Trophoblast cell (in vitro differentiated cells and primary cell): Measurements from ENCODE around the gene NCS1.

Experiments
- DNase-seq, 2 donors: peaks; one replicate each; pipeline ENCODE4 v3.0.0-alpha.2; 2016
- H2AFZ ChIP-seq: 2 replicates; pipeline ENCODE4 v1.6.1; 2013; ENCODE audit warnings: low read length, moderate library complexity, mild to moderate bottlenecking; ENCODE audit not compliant: insufficient read depth, poor library complexity
- H2AK5ac ChIP-seq: 2 replicates; pipeline ENCODE4 v1.6.1; 2013; ENCODE audit warnings: mild to moderate bottlenecking, low read length
- H2BK120ac ChIP-seq: 2 replicates; pipeline ENCODE4 v1.6.1; 2013; ENCODE audit warnings: low read length, mild to moderate bottlenecking, moderate library complexity; ENCODE audit not compliant: insufficient read depth, poor library complexity
- H2BK12ac ChIP-seq: 2 replicates; pipeline ENCODE4 v1.6.1; 2013; ENCODE audit warnings: mild to moderate bottlenecking, low read length, moderate library complexity
- H2BK5ac ChIP-seq: 2 replicates; pipeline ENCODE4 v1.6.1; 2013; ENCODE audit warnings: low read length, low read depth, moderate library complexity, mild to moderate bottlenecking; ENCODE audit not compliant: poor library complexity
- H3K14ac ChIP-seq: 2 replicates; pipeline ENCODE4 v1.6.1; 2013; ENCODE audit warnings: mild to moderate bottlenecking, low read length
- H3K18ac ChIP-seq: 2 replicates; pipeline ENCODE4 v1.6.1; 2013; ENCODE audit warnings: mild to moderate bottlenecking, low read length
- H3K23ac ChIP-seq: 2 replicates; pipeline ENCODE4 v1.6.1; 2013; ENCODE audit warnings: low read length
- H3K27ac ChIP-seq: 2 replicates; pipeline ENCODE4 v1.5.1; 2013; ENCODE audit warnings: low read depth, mild to moderate bottlenecking, inconsistent platforms, low read length, moderate library complexity
- H3K27me3 ChIP-seq: 2 replicates; pipeline ENCODE4 v1.6.1; 2013; ENCODE audit warnings: inconsistent platforms, mild to moderate bottlenecking, low read length, moderate library complexity; ENCODE audit not compliant: insufficient read depth
- H3K36me3 ChIP-seq, 2 experiments: 1 replicate in 1 of 2; 2 replicates in 1 of 2; pipeline ENCODE4 v1.6.1; 2013; ENCODE audit warnings: low read length in 2 of 2, mild to moderate bottlenecking in 2 of 2, moderate library complexity in 1 of 2; ENCODE audit not compliant: insufficient read depth in 2 of 2, control insufficient read depth in 1 of 2
- H3K4ac ChIP-seq: 2 replicates; pipeline ENCODE4 v1.6.1; 2013; ENCODE audit warnings: low read depth, mild to moderate bottlenecking, low read length, moderate library complexity
- H3K4me1 ChIP-seq, 2 experiments: 1 replicate in 1 of 2; 2 replicates in 1 of 2; pipeline ENCODE4 v1.6.1; 2013; ENCODE audit warnings: low read length in 2 of 2, mild to moderate bottlenecking in 2 of 2, moderate library complexity in 1 of 2; ENCODE audit not compliant: insufficient read depth in 2 of 2, control insufficient read depth in 1 of 2
- H3K4me2 ChIP-seq: 2 replicates; pipeline ENCODE4 v1.6.1; 2013; ENCODE audit warnings: inconsistent platforms, mild to moderate bottlenecking, low read length, moderate library complexity
- H3K4me3 ChIP-seq: 2 replicates; pipeline ENCODE4 v1.5.1; 2013; ENCODE audit warnings: mild to moderate bottlenecking, low read depth, low read length, inconsistent platforms
- H3K79me1 ChIP-seq: one replicate; pipeline ENCODE4 v1.6.1; 2013; ENCODE audit warnings: low read length
- H3K79me2 ChIP-seq: 2 replicates; pipeline ENCODE4 v1.6.1; 2013; ENCODE audit warnings: low read length, mild to moderate bottlenecking; ENCODE audit not compliant: control insufficient read depth, insufficient read depth, poor library complexity
- H3K9ac ChIP-seq: 2 replicates; pipeline ENCODE4 v1.6.1; 2013; ENCODE audit warnings: mild to moderate bottlenecking, low read length
- H3K9me3 ChIP-seq: 2 replicates; pipeline ENCODE4 v1.6.1; 2013; ENCODE audit warnings: low read depth, mild to moderate bottlenecking, control low read depth, inconsistent platforms, low read length; ENCODE audit not compliant: insufficient read depth
- H4K12ac ChIP-seq: 2 replicates; pipeline ENCODE4 v1.6.1; 2013; ENCODE audit warnings: low read depth, mild to moderate bottlenecking, low read length, moderate library complexity
- H4K8ac ChIP-seq: 2 replicates; pipeline ENCODE4 v1.6.1; 2013; ENCODE audit warnings: low read depth, mild to moderate bottlenecking, low read length, moderate library complexity
- H4K91ac ChIP-seq: one replicate; pipeline ENCODE4 v1.6.1; 2013; ENCODE audit warnings: low read depth, mild to moderate bottlenecking, low read length, moderate library complexity
- WGBS: extraction: QIAGEN DNeasy Blood & Tissue Kit; methylation state at CpG from one replicate; pipeline ENCODE4 v1.1.7; 2013; ENCODE audit warnings: missing lambda C conversion rate; ENCODE audit not compliant: insufficient read length, insufficient coverage; ENCODE audit errors: extremely low coverage; 5-methylcytosine and 5-hydroxymethylcytosine counted together

NCS1 gene

DNA sequence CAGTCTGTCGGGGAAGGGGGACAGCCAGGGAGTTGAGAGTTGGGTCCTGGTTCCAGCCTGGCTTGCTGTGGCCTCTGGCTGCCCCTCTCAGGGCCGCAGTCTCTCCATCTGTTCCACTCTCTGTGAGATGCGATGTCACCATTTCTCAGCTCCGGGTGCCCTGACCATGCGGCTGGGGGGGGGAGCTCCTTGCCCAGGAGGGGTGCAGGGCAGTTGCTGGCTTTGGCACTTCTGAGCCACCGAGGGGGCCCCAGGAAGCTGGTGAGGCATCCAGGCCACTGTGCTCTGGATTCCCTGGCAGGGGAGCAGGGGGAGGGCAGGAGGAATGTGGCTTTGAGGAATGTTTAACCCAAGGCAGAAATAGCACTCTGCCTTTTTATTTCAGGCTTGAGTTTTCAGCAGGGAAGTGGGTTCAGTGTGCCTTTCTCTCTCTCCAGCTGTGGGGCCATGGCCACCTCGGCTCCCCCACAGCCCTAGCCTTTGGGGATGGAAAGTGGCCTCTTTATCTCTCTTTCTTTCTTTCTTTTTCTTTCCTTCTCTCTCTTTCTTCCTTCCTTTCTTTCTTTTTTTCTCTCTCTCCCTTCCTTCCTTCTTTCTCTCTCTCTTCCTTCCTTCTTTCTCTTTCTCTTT, 11.0 kb downstream of the NCS1 start:
- WGBS, result no CpG with 5 or more reads among the region's 7 CpGs
- peak; percentile 27 to 33 for DNase-seq
- Histone ChIP-seq H3K27me3 (no peaks in the 10 kb centered on the region), H2BK5ac (peak overlapping the region; percentile 32), H3K4ac (no peak overlapping the region), H3K23ac (no peak overlapping the region), H3K9ac (no peak overlapping the region), H2AFZ (no peak overlapping the region), H3K18ac (peak overlapping the region; percentile 82), H2BK120ac (no peak overlapping the region), H3K36me3 (peaks cover 7 to 8% of the 10 kb centered on the region in 2 experiments), H4K8ac (peak overlapping the region; percentile 4), H3K4me1 (peaks cover 26 to 30% of the 10 kb centered on the region in 2 experiments), H3K79me1 (peaks cover 7% of the 10 kb centered on the region), H3K9me3 (no peaks in the 10 kb centered on the region), H3K4me3 (no peak overlapping the region), H3K79me2 (peaks cover 9% of the 10 kb centered on the region), H4K91ac (peak overlapping the region; percentile 56), H3K4me2 (peak overlapping the region; percentile 25), H3K27ac (peak overlapping the region; percentile 50), H2AK5ac (peak overlapping the region; percentile 56), H3K14ac (peak overlapping the region; percentile 36), H2BK12ac (peak overlapping the region; percentile 7), H4K12ac (no peak overlapping the region)

DNA sequence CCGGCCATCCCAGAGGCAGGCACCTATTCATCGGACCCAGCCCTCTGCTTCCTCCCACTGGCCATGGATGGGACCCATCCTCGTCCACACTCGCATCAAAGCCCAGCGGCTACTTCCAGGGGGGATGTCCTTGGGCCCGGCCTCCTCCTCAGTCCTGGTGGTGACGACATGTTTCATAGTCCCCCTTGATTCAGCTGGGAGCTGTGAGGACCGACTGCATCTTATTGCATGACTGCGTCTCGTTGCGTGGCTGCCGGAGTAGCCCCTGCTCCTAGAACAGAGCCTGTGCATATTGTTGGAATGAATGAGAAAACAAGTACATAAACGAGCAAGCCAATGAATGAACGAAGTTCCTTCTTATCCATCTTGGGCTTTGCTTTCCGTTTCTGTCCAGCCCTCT, 12.8 kb downstream of the NCS1 start:
- WGBS, result no CpG with 5 or more reads among the region's 15 CpGs
- Histone ChIP-seq H3K36me3 (peaks cover 7 to 8% of the 10 kb centered on the region in 2 experiments), H3K9ac (no peak overlapping the region), H3K9me3 (no peaks in the 10 kb centered on the region), H2AFZ (no peak overlapping the region), H3K18ac (no peak overlapping the region), H2BK5ac (no peak overlapping the region), H4K12ac (no peak overlapping the region), H3K23ac (no peak overlapping the region), H3K4me3 (no peak overlapping the region), H3K79me2 (peaks cover 9% of the 10 kb centered on the region), H4K91ac (no peak overlapping the region), H3K4me2 (no peak overlapping the region), H3K27me3 (no peaks in the 10 kb centered on the region), H3K79me1 (peaks cover 7% of the 10 kb centered on the region), H3K4ac (no peak overlapping the region), H3K27ac (no peak overlapping the region), H2BK12ac (no peak overlapping the region), H2AK5ac (no peak overlapping the region), H4K8ac (no peak overlapping the region), H3K14ac (no peak overlapping the region), H3K4me1 (peaks cover 26 to 30% of the 10 kb centered on the region in 2 experiments), H2BK120ac (no peak overlapping the region)
- DNase-seq, result no peak

DNA sequence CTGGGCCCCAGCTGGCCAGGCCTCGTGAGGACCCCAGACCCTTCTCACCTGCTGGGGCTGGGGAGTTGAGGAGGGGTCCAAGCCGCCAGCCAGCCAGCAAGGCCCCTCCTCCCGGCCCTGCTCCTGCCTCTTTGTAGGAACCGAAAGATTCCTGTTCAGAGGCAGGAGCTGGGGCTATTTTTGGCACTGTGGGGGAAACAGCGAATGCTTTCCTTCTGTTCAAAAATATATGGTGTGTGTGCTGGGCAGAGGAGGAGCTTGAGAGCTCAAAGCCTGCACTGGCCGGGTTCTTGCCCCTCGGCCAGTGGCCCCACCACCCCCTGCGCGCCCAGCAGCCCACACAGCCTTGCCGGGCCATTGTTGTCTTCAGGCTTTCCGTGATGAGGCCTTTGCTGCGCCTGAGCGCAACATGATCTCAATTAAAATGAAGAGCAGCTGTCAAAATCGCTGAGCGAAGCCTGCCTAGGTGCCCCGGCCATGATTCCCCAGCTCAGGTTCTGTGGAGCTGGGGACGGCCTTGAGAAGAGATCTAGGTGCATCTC, 13.4 kb downstream of the NCS1 start:
- H3K4me2 ChIP-seq, result no peak overlapping the region
- no peaks in the 10 kb centered on the region for H3K27me3 ChIP-seq
- peaks cover 7% of the 10 kb centered on the region for H3K79me1 ChIP-seq
- peak overlapping the region; percentile 10 for H3K4ac ChIP-seq
- H3K14ac ChIP-seq, result no peak overlapping the region
- H2AK5ac ChIP-seq, result no peak overlapping the region
- no peak overlapping the region for H2BK5ac ChIP-seq
- peaks cover 26 to 30% of the 10 kb centered on the region in 2 experiments for H3K4me1 ChIP-seq
- no peak overlapping the region for H2BK120ac ChIP-seq
- H3K4me3 ChIP-seq, result no peak overlapping the region
- no peak overlapping the region for H3K23ac ChIP-seq
- no peak overlapping the region for H4K91ac ChIP-seq
- DNase-seq, result no peak
- peak overlapping the region; percentile 27 for H2AFZ ChIP-seq
- H3K18ac ChIP-seq, result peak overlapping the region; percentile 22
- H3K27ac ChIP-seq, result no peak overlapping the region
- no peak overlapping the region for H4K12ac ChIP-seq
- peaks cover 9% of the 10 kb centered on the region for H3K79me2 ChIP-seq
- no peak overlapping the region for H2BK12ac ChIP-seq
- no CpG with 5 or more reads among the region's 17 CpGs for WGBS
- H3K9me3 ChIP-seq, result no peaks in the 10 kb centered on the region
- H3K9ac ChIP-seq, result no peak overlapping the region
- H3K36me3 ChIP-seq, result peaks cover 6 to 7% of the 10 kb centered on the region in 2 experiments
- no peak overlapping the region for H4K8ac ChIP-seq

DNA sequence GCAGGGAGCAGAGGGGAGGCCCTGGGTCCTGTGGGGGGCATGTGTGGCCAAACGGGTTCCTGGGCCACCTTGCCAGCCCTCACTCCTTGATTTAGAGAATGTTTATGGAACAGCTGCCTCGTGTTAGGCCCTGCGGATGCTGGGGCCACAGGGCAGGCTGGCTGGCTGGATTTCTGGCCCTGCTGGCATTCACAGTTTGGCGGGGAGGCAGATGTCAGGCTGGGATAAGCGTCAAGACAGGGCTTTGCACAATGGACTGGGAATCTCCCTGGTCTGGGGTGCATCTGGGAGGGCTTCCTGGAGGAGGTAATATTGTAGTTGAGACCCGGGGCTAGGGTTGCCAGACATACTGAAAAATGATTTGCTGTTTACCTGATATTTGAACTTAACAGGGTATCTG, 13.8 kb downstream of the NCS1 start:
- Histone ChIP-seq H3K79me1 (peaks cover 7% of the 10 kb centered on the region), H4K12ac (no peak overlapping the region), H3K23ac (no peak overlapping the region), H3K27me3 (no peaks in the 10 kb centered on the region), H3K79me2 (peaks cover 9% of the 10 kb centered on the region), H3K14ac (no peak overlapping the region), H3K4me1 (peaks cover 26 to 30% of the 10 kb centered on the region in 2 experiments), H3K4me2 (no peak overlapping the region), H2AFZ (peak overlapping the region; percentile 27), H3K9ac (no peak overlapping the region), H3K18ac (no peak overlapping the region), H2BK120ac (no peak overlapping the region), H3K36me3 (peaks cover 2 to 6% of the 10 kb centered on the region in 2 experiments), H3K4me3 (no peak overlapping the region), H2BK12ac (no peak overlapping the region), H4K91ac (no peak overlapping the region), H2BK5ac (no peak overlapping the region), H3K4ac (peak overlapping the region; percentile 10), H3K27ac (no peak overlapping the region), H4K8ac (no peak overlapping the region), H3K9me3 (no peaks in the 10 kb centered on the region), H2AK5ac (no peak overlapping the region)
- DNase-seq, result no peak
- no CpG with 5 or more reads among the region's 6 CpGs for WGBS
